ENCODE data around the gene PRKAG2. TPM values are rescaled to one million over a fixed set of nuclear protein-coding genes. Genes with fewer than 3 reads are reported as not detected.

PRKAG2 gene
- polyA plus RNA-seq, 1 of the 3 experiments (the other 2 are of a cell fraction) = 51.6 TPM

GRCh38 chr7:151714201-151714600 lies 162.7 kb downstream of the PRKAG2 start:
- ChIA-PET POLR2A (no interaction called here), CTCF (interaction anchor here (1.0 to 2.6 kb wide), 2 partner anchors 9 to 45 kb away, joined by 3 to 8 read pairs; no protein-coding TSS in a partner anchor)
- Histone ChIP-seq H3K79me2 (ENCODE audit: insufficient read depth) (no peaks in the 10 kb centered on the region), H2AFZ (ENCODE audit: low read depth) (no peak overlapping the region), H3K4me1 (ENCODE audit: control insufficient read depth in 1 of 2, insufficient read depth in 2 of 2, low read depth in 1 of 2, low read length in 1 of 2) (peaks cover 0 to 4% of the 10 kb centered on the region in 2 experiments; a peak in 1 of 4 replicates), H3K36me3 (replicated peaks in 1 of 2; ENCODE audit: control insufficient read depth in 1 of 2, insufficient read depth in 2 of 2, low read length in 1 of 2) (no peaks in the 10 kb centered on the region), H3K4me3 (ENCODE audit: low read depth in 2 of 2, low read length in 1 of 2) (no peak overlapping the region), H3F3A (replicated peaks; ENCODE audit: insufficient read depth) (no peaks in the 10 kb centered on the region), H4K20me1 (ENCODE audit: insufficient read depth) (no peaks in the 10 kb centered on the region), H3K27me3 (ENCODE audit: insufficient read depth) (no peaks in the 10 kb centered on the region), H3K4me2 (no peak overlapping the region), H3K27ac (ENCODE audit: low read depth in 2 of 2, low read length in 1 of 2) (no peak overlapping the region), H3K9me3 (no peaks in the 10 kb centered on the region), H3K9ac (no peak overlapping the region), H3K9me2 (no peaks in the 10 kb centered on the region)
- TF ChIP-seq ELF1 (IDR thresholded peaks at IDR 0.05) = no peak
- TF ChIP-seq GATA2 (CRISPR knock-in tag; IDR thresholded peaks at IDR 0.05) = no peak
- TF ChIP-seq YY1 (IDR thresholded peaks at IDR 0.05; ENCODE audit: low read depth) = no peak
- no peak for TF ChIP-seq RFX5 (IDR thresholded peaks at IDR 0.05; ENCODE audit: low read length)
- TF ChIP-seq USF1 (IDR thresholded peaks at IDR 0.05; ENCODE audit: borderline replicate concordance, low read depth) = no peak
- no peak for TF ChIP-seq EZH2phosphoT487 (IDR thresholded peaks at IDR 0.05; ENCODE audit: borderline replicate concordance, low read depth)
- TF ChIP-seq POLR2AphosphoS5 (IDR thresholded peaks at IDR 0.05; ENCODE audit: low read depth, low read length) = no peak
- no peak for TF ChIP-seq RXRA (IDR thresholded peaks at IDR 0.05; ENCODE audit: borderline replicate concordance, low read depth)
- TF ChIP-seq TAF1 (IDR thresholded peaks at IDR 0.05; ENCODE audit: borderline replicate concordance, low read depth, low read length) = no peak
- no peak for TF ChIP-seq MAX (IDR thresholded peaks at IDR 0.05; ENCODE audit: low read depth)
- TF ChIP-seq ZBTB33 (IDR thresholded peaks at IDR 0.05; ENCODE audit: borderline replicate concordance, low read depth) = no peak
- TF ChIP-seq MEF2A (IDR thresholded peaks at IDR 0.05; ENCODE audit: borderline replicate concordance, low read depth) = no peak
- TF ChIP-seq CTCF (IDR thresholded peaks at IDR 0.05) = no peak
- WGBS (ENCODE audit: low lambda C conversion rate) = 97% methylated on average over 23 of the region's 24 CpGs
- no peak for DNase-seq

GRCh38 chr7:151712810-151713125 lies 164.1 kb downstream of the PRKAG2 start:
- CTCF ChIA-PET = interaction anchor here (2.6 kb wide), 1 partner anchor 46 kb away, joined by 8 read pairs; no protein-coding TSS in a partner anchor
- POLR2A ChIA-PET = no interaction called here
- H3K27ac ChIP-seq (ENCODE audit: low read depth in 2 of 2, low read length in 1 of 2) = no peak overlapping the region

More at GRCh38 chr7:151712810-151713125, 164.1 kb downstream of the PRKAG2 start:
- Histone ChIP-seq H3K36me3 (replicated peaks in 1 of 2; ENCODE audit: control insufficient read depth in 1 of 2, insufficient read depth in 2 of 2, low read length in 1 of 2) (no peaks in the 10 kb centered on the region), H3K9ac (no peak overlapping the region), H3K9me2 (no peaks in the 10 kb centered on the region), H3K27me3 (ENCODE audit: insufficient read depth) (no peaks in the 10 kb centered on the region), H3K4me2 (no peak overlapping the region), H2AFZ (ENCODE audit: low read depth) (no peak overlapping the region), H3K4me1 (ENCODE audit: control insufficient read depth in 1 of 2, insufficient read depth in 2 of 2, low read depth in 1 of 2, low read length in 1 of 2) (peaks cover 0 to 4% of the 10 kb centered on the region in 2 experiments; a peak in 1 of 4 replicates), H3F3A (replicated peaks; ENCODE audit: insufficient read depth) (no peaks in the 10 kb centered on the region), H4K20me1 (ENCODE audit: insufficient read depth) (no peaks in the 10 kb centered on the region), H3K4me3 (ENCODE audit: low read depth in 2 of 2, low read length in 1 of 2) (no peak overlapping the region), H3K79me2 (ENCODE audit: insufficient read depth) (no peaks in the 10 kb centered on the region), H3K9me3 (no peaks in the 10 kb centered on the region)
- DNase-seq = no peak
- TF ChIP-seq YY1 (IDR thresholded peaks at IDR 0.05; ENCODE audit: low read depth) (no peak), RCOR1 (IDR thresholded peaks at IDR 0.05; ENCODE audit: low read length) (no peak), RXRA (IDR thresholded peaks at IDR 0.05; ENCODE audit: borderline replicate concordance, low read depth) (no peak), NRF1 (IDR thresholded peaks at IDR 0.05; ENCODE audit: low read depth, low read length) (no peak), ZBTB33 (IDR thresholded peaks at IDR 0.05; ENCODE audit: borderline replicate concordance, low read depth) (no peak), ELF1 (IDR thresholded peaks at IDR 0.05) (no peak), IRF3 (IDR thresholded peaks at IDR 0.05; ENCODE audit: low read depth, low read length) (no peak), POLR2AphosphoS5 (IDR thresholded peaks at IDR 0.05; ENCODE audit: low read depth, low read length) (no peak)
- WGBS (ENCODE audit: low lambda C conversion rate) = 80% methylated on average over 7 of the region's 7 CpGs
